KOPT-K1 (cell line): ENCODE results near the gene IGFLR1.
"Not testable (repeated sequence)": the region's sequence is repeated elsewhere in the genome, so short reads cannot be mapped to it uniquely, and the experiment has no call there.

ENCODE experiments used
- H3K27ac ChIP-seq: fragments of 200-600 bp; sonication (generic); 2 replicates; pipeline ENCODE4 v1.5.1; 2016; ENCODE audit warnings: antibody characterized with exemption, mild to moderate bottlenecking, low read depth, low read length; ENCODE audit not compliant: poor library complexity, severe bottlenecking
- H3K36me3 ChIP-seq: fragments of 200-600 bp; sonication (generic); 2 replicates; pipeline ENCODE4 v1.5.1; 2017; ENCODE audit warnings: antibody characterized with exemption, mild to moderate bottlenecking, low read length, moderate library complexity; ENCODE audit not compliant: insufficient read depth
- H3K9me3 ChIP-seq: fragments of 200-600 bp; sonication (generic); 2 replicates; pipeline ENCODE4 v1.5.1; 2017; ENCODE audit warnings: antibody characterized with exemption, low read length, mild to moderate bottlenecking; ENCODE audit not compliant: insufficient read depth, poor library complexity, severe bottlenecking

Gene IGFLR1

DNA sequence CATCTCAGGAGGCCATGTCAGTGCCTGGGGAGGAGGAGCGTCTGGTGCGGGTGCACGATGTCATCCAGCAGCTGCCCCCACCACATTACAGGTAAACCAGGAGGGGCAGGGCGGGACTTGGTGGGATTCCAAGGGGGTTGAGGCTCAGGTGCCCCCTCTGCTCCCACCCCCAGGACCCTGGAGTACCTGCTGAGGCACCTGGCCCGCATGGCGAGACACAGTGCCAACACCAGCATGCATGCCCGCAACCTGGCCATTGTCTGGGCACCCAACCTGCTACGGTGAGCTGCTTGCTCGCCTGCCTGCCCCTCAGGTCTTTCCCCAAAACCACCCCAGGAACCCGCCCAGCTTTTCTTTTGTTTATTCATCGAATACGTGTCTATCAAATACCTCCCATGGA, 40.3 kb upstream of the IGFLR1 start:
- Histone ChIP-seq H3K36me3 (peaks cover 96% of the 10 kb centered on the region), H3K9me3 (no peaks in the 10 kb centered on the region), H3K27ac (no peak overlapping the region)

DNA sequence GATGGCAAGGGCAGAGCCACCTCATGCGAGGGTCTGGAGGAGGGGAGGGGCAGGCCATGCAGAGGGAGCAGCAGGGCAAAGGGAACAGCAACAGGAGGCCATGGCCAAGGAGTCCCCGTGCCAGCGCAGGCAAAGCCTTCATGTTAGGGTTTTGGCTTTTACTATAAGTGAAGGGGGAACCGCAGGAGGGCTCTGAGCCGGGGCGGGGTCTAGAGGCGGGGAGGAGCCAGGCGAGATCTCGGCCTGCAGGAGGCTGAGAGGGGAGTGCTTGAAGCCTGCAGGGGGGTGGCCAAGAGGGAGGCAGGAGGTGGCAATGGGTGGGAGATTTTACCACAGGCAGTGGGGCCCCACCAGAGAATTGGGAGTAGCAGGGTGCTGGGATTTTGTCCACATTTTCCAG, 39.4 kb upstream of the IGFLR1 start:
- H3K36me3 ChIP-seq: peaks cover 93% of the 10 kb centered on the region
- no peaks in the 10 kb centered on the region for H3K9me3 ChIP-seq
- H3K27ac ChIP-seq: no peak overlapping the region

GRCh38 chr19:35780717-35781116, 38.5 kb upstream of the IGFLR1 start:
- H3K36me3 ChIP-seq: peaks cover 84% of the 10 kb centered on the region
- H3K9me3 ChIP-seq: no peaks in the 10 kb centered on the region
- no peak overlapping the region for H3K27ac ChIP-seq

DNA sequence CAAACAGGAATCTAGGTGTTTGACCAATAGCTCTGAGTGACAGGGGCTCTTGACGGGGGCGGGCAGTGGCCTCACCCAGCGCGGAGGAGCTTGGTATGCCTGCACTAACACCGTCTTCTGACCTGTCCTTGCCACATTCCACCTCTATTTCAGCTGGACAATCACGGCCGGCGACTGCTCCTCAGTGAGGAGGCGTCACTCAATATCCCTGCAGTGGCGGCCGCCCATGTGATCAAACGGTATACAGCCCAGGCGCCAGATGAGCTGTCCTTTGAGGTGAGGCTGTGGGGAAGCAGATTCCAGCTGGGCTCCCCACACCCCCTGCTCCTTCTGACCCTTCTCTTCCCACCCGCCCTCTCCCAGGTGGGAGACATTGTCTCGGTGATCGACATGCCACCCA, 37.8 kb upstream of the IGFLR1 start:
- peaks cover 77% of the 10 kb centered on the region for H3K36me3 ChIP-seq
- no peaks in the 10 kb centered on the region for H3K9me3 ChIP-seq
- no peak overlapping the region for H3K27ac ChIP-seq

GRCh38 chr19:35779033-35779432, 36.8 kb upstream of the IGFLR1 start:
- H3K27ac ChIP-seq: no peak overlapping the region
- H3K36me3 ChIP-seq: peaks cover 71% of the 10 kb centered on the region
- H3K9me3 ChIP-seq: no peaks in the 10 kb centered on the region

- Histone ChIP-seq H3K9me3 (no peaks in the 10 kb centered on the region), H3K36me3 (peaks cover 60% of the 10 kb centered on the region), H3K27ac (no peak overlapping the region)
Observed at GRCh38 chr19:35777961-35778360, 35.7 kb upstream of the IGFLR1 start.

- Histone ChIP-seq H3K27ac (peak overlapping the region; percentile 73), H3K9me3 (no peaks in the 10 kb centered on the region), H3K36me3 (peaks cover 53% of the 10 kb centered on the region)
Observed at GRCh38 chr19:35777086-35777841, 35.0 kb upstream of the IGFLR1 start.

DNA sequence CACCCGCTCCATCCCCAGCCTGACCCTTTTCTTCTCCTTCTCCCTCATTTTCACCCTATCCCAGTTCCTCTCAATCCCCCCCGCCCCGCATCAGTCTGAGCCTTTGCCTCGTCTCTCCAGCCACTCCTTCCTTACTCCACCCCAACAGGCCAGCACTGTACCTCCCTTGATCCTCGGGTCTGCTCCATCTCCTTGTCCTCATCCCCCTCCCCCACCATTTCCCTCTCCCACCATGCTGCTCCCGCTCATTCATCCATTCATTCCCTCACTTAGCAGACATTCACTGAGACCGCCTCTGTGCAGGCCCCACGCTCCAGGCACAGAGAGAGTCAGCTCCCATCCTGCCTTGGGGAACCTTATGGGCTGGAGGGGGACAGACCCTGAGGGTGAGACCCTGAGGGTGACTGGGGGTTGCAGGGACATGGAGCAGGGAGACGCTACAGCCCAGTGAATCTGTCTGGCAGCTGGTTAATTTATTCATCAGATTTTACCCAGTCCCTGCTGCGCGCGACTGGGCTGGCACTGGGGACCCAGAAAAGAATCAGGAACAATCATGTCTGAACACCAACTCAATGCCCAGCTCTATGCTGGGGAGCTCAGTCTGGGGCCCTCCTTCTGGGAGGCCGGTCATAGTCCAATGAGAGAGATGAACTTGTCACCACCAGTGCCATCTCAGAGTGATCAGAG, 34.0 kb upstream of the IGFLR1 start:
- peaks cover 43% of the 10 kb centered on the region for H3K36me3 ChIP-seq
- H3K9me3 ChIP-seq: no peaks in the 10 kb centered on the region
- H3K27ac ChIP-seq: peak overlapping the region; percentile 73

GRCh38 chr19:35775298-35776101, 33.2 kb upstream of the IGFLR1 start, which contains the start of gene ARHGAP33:
Gene ARHGAP33, plus strand, starts transcription at chr19:35775564. Its CDS starts 95 bp downstream, at chr19:35775659.
- no peaks in the 10 kb centered on the region for H3K9me3 ChIP-seq
- peak within 1 kb of the TSS; percentile 73 for H3K27ac ChIP-seq
- peaks cover 35% of the 10 kb centered on the region for H3K36me3 ChIP-seq

DNA sequence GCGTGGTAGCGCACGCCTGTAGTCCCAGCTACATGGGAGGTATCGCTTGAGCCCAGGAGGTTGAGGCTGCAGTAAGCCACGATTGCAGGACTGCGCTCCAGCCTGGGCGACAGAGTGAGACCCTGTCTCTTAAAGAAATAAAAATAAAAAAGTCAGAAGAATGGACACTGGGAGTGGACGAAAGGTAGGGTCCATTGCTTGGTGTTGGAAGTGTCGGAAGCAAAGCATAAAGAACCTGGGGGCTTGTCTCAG, 32.7 kb upstream of the IGFLR1 start:
- Histone ChIP-seq H3K9me3 (no peaks in the 10 kb centered on the region), H3K27ac (no peak overlapping the region), H3K36me3 (peaks cover 30% of the 10 kb centered on the region)

GRCh38 chr19:35774274-35775045, 32.2 kb upstream of the IGFLR1 start:
- Histone ChIP-seq H3K36me3 (peaks cover 28% of the 10 kb centered on the region), H3K9me3 (no peaks in the 10 kb centered on the region), H3K27ac (no peak overlapping the region)

DNA sequence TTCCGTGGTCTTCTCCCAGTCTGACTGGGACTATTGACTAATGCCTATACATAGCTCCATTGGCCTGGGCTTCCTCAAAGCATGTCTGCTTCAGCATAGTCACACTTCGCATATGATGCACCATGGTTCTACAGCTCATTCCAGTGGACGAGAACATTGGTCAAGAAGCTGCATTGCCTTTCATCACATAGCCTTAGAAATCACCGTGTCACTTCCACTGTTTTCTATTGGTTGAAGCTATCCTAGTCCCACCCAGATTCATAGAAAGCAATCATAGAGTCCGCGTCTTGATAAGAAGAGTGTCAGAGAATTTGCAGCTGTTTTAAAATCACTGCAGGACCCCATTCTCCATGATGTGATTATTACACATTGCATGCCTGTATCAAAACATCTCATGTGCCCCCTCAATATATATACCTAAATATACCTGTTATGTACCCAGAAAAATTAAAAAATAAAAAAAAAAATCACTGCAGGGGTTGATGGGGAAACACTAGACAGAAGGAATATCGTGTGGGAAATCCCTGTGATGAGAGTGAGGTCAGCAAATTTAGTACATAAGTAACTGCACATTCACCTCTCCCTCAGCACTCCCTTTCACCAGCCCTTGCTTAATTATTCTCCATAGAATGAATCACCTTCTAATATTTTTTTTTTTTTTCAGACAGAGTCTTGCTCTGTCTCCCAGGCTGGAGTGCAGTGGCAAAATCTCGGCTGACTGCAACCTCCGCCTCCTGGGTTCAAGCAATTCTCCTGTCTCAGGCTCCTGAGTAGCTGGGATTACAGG, 31.0 kb upstream of the IGFLR1 start:
- no peaks in the 10 kb centered on the region for H3K9me3 ChIP-seq
- H3K36me3 ChIP-seq: peaks cover 28% of the 10 kb centered on the region
- H3K27ac ChIP-seq: no peak overlapping the region

- not testable (repeated sequence) for H3K27ac ChIP-seq, H3K9me3 ChIP-seq
- peaks cover 28% of the 10 kb centered on the region for H3K36me3 ChIP-seq
Observed at GRCh38 chr19:35772362-35772761, 30.1 kb upstream of the IGFLR1 start.

DNA sequence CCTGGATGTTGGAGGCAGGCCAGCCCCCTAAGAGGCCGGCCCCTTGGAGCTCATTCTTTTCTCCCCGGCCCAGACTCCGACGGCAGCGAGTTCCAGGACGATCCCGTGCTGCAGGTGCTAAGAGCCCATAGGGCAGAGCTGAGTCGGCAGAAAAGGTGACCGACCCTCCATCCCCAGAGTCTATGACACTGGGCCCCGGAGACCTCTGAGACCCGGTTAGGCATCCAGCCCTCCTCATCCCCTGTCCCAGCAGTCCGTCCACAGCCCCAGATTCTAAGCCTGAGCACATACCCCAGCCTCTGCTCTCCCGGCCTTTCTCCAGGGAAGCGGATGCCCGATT, 25.8 kb upstream of the IGFLR1 start:
- H3K36me3 ChIP-seq: peaks cover 64% of the 10 kb centered on the region; the same call in 1 of the 2 replicates
- no peaks in the 10 kb centered on the region for H3K9me3 ChIP-seq
- H3K27ac ChIP-seq: no peak overlapping the region
